Bone marrow (tissue), 2 donors: ENCODE data around the gene SHMT2.
A peak's percentile ranks its signal among the peaks of the same experiment; 100 is the strongest.

Source experiments
- DNase-seq, 2 donors: peaks; one replicate each; lab custom pipeline; 2025; lab: John Stamatoyannopoulos, UW

Gene SHMT2

DNA sequence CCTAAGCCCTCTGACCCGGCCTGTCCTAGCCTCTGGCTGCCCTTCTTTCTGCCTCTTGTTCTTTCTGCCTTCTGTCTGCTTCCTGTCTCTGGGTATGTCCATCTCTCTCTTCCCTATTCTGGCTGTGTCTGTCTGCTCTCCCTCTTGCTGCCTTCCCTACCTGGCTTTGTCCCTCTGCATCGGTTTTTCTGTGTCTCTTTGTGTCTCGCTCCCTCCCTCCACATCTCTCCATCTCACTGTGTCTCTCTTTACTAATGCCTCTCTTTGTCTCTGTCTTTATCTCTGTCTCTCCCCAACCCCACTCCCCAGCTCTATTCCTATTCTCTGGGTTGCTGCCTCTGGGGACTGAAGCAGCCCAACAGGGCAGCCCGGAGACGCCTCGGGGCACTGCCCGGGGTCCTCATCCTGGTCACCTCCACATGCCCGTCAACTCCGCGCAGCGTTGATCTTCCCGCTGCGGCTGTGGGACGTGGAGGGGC lies 10.1 kb downstream of the SHMT2 start:
- DNase-seq: no peak

DNA sequence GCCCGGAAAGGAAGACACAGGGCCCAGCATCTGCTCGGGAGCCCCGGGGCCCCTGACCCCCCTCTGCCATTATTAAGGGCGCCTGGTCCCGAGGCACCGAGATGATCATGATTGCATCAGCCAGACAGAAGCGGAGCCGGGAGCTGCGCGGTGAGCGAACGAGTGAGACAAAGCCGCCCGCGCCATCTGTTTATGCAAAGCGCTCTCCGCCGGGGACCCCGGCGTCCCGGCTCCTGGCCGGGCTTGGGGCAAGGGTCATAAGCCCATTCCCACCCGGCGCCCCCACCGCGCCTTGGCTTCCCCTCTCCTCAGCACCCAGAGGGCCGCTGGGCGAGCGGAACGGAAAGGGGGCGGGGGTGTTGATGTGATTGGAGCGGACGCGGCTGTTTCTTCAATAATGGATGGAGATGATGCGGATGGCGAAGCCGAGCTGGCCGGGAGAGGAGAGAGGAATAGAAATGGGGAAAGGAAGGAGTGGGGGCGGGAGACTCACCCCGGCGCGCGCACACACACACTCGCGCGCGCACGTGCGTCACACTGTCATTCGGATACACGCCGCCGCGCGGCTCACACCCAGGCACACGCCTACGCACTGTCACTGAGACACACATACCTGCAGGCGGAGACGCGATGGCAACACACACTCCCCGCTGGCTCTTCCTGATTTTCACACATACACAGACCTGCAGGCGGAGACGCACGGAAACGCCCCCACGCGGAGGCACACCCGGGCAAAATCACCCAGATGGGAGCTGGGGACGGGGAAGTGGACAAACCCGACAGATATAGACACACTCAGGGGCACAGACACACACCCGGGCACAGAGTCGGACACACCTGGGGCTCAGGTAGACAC lies 10.8 kb downstream of the SHMT2 start:
- DNase-seq: no peak

DNA sequence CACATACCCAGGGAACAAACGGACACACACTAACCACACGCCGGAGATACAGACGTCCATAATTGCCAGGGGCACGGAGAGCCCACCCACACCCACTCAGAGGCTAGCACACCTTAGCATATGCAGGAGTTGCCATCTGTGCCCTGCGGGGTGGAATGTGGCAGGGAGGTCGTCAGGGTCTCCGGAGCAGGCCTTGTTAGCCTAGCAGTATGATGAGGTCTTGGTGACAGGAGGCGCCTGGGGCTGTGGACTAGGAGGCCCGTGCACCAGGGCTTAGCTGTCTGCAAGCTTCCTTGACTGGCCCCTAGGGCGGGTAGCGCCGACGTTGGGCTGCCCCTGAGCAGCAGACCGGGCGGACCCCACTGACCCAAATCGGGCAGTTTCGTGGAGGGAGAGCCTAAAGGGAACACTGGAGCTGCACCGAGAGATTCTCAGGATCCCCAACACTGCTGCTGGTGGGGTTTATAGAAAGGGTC lies 11.5 kb downstream of the SHMT2 start:
- DNase-seq: no peak

DNA sequence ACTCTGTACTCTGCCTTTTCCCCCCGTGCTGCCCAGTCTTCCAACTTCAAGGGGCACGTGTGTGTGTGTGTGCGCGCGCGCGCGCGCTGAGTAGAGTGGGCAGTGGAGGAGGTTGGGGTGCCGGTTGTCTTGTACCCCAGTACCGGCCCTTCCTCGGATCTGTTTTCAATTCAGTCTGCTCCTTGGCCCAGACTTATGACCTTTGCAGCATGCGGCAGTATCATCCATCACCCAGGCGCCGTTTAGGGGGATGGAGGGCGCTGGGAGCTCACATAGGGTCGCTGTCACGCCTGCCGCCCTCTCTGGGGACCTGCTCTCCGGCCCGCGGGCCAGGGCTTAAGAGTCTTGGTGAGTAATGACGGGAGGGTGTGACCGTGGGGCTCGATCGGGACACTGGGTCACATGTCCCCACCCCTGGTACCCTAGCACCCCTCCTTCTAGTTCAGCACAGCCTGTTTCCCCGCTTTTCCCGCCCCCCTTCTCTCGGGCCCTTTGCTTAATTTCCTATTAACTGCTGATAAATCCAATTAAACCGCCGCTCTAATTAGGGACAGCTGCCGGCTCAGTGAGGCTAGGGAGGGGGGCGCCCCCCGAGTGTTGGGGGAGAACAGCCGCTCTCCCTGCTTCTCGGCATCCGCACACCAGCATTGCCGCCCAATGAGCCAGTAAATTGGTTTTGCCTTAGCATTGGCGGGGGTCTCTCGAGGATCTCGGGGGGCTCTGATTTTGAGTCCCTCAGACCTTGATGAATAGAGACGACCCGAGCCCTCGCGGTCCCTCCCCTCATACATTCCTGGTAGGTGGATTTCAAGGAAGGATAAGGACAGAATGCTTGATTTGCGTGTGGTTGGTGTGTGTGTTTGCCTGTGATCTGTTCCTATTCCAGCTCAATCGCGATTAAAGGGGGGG lies 12.1 kb downstream of the SHMT2 start:
- DNase-seq: no peak

DNA sequence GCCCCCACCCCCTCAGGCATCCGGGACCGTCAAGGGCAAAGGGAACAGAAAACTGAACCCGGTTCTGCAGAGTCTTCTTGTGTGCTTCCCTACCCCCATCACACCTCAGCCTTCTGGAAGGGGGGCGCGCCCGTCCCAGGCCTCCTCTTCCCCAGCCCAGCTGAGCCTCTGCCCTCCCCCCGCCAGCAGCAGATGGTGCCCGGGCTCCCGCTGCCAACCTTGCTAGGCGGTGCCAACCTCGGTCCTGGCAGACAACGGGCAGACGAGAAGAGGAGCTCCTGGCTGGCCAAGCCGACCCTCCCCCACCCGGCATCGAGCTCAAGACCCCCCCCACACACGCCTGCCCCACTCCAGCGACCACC lies 12.8 kb downstream of the SHMT2 start:
- no peak for DNase-seq

DNA sequence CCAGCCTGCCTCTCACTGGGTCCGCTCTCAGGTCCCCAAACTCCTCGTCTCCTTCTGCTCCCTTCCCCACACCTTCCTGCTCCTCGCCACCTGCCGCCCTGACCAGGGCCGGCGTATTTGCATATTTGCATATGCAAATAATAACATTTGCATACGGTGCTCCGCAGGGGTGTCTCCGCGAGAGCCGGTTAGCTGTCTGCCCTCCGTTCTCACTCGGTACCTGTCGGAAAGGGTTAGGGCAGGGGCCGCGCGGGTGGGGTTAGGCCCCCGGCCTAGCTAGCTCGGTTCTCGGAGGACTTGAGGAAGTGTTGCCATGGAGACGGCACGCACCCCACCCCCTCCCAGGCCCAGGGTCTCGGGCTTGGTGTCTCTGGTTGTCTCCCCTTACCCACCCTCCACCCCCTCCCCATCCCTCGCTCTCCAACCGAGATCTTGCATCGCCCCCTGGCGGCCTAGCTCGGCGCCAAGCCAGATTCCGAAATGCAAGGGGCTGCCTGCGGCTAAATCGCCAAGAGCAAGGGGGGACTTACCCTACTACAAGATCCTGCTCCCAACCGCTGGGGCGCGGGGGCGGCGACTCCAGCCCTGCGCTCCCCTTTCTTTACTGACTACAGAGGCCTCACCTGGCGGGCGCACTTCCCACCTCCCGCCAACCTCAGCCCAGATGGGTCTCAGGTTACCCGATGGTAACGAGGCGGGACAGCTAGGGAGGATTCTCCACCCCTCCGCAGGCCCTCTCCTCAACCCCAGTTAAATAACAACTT lies 13.4 kb downstream of the SHMT2 start:
- DNase-seq: peak in 1 of 2 donors; percentile 18

DNA sequence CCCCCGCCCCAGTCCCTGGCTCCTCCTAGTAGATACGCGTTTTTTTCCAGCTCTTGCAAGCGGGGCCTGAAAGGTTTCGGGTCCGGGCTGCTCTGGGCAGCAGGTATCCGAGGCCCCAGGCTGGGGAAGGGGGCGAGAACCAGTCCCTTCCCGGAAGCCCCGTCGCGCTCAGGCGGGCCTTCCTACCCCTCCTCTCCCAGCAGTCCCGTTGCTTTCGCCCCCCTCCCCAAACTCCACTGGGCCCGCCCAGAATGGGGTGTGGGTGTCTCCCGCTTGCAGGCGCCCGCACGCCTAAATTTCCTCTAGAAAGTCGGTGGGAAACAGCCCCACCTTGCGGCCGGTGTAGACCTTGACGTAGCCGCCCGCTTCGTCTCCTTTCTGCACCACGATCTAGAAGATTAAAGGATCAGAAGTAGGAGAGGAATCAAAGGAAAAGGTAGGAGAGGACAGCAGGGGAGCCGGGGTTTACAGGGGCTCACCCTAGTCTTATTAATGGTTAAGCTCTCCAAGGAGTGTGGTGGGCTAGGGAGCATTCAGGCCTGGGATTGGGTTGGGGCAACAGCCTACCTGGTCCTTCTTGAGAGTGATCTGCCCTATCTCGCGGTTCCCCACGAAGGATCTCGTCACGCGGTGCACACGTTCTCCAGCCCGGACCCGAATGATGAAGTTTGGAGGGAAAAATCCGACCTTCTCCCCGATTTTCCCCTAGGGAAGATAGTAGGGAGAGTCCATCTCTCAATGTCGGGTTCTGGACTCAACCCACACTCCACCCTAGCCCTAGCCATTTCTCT lies 14.2 kb downstream of the SHMT2 start:
- peak; percentile 53 to 71 for DNase-seq

DNA sequence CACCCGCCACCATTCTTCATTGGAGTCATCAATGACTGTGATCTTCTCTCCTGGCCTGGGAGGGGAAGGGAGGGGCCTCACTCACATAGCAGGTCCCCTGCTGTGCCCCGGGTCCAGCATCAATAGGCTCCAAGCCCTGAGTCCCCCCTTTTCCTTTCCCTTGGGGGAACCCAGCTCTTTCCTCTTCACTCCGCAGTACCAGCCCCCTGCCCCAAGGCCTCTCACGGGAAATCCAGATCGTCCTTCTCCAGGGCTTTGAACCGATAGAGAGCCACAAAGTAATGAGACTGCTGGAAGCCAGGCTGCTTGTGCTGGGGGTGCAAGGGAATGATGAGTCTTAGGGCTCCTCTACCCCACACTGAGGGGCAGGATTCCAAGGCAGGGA lies 14.8 kb downstream of the SHMT2 start:
- no peak for DNase-seq

DNA sequence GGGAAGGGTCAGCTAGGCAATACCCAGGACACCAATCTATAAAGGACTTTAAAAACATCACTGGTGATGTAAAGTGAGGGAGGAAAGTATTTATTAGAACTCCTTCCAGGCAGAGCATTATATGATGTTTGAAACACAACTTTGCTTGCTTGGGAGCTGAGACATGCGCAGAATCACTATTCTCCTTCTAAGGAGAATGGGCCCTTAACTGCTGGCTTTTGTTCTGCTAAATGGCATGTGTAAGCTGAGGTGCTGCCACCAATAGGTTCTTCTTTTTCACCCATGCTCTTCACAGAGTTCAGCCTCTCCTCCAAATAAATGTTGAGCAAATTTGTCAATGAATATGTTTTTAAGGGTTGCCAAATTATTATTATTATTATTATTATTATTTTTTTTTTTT lies 17.5 kb downstream of the SHMT2 start:
- no peak for DNase-seq

DNA sequence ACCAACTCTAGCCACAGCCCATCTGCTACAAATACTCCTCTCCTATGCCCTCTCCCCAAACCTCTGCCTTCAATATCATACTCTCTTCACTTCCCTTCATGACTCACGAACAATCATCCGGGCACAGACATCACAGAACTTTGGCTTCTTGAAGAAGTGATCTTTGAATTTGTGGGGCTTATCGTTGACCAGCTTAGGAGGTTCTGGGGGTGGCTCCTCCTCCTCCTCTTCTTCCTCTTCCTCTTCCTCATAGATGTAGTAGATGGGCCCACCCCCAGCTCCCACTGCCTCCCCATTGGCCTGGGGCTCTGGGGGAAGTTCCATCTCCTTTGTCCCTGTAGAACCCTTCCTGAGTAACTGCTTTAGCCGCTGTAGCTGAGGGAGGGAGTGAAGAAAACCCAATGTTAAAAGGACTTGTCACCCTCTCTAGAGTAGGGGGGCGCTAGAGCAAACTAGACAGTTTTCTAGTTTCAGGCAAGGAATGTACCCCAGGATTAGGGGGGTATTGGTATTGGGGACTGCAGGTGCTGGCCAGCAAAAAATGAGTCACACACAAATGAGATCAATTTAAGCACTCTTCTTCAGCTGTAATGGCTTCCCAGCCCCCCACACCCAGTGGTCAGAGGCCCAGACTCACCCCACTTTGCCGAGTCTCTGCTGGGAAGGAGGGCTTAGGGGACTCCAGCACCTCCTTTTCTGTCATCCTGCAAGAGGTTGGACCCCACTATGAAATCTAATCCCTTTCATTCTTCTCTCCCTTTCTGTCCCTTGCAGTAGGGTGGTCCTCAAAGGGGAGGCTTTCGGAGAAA lies 19.6 kb downstream of the SHMT2 start:
- DNase-seq: peak; percentile 38 to 76

DNA sequence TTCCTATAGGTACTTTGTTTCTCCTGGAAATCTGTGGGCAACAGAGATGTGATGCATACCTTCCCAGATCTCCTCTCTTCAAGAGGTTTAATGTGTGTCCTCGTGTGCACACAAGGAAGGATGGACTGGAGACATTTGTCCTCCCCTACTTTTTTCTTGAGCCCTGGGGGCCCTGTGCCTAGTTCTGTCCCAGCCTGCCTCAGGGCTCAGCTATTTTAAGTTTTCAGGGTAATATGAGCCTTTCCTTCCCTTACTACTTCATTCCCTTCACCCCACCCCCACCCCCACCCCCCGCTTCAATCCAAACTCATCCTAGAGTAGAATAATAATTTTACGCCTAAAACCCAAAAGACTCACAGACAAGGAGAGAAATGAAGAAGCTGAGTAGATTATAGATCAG lies 21.0 kb downstream of the SHMT2 start:
- DNase-seq: no peak

DNA sequence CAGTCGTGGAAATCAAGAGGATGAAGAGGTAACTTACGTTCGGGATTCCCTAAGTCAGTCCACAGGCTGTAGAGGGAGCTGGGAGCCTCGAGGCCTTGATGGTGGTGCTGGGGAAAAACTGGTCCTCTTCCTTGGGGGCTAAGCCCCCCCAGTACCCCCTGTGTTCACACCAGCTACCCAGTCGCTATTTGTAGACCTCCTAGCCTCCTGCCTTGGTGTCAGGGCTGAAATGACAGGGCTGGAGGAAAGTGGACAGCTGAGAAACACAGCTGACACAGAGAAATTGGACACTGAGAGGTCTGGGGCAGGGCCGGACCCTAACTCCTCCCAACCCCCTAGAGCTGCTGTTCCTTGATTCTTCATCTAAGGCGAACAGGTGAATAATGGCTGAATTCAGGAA lies 21.4 kb downstream of the SHMT2 start, which contains the start of gene STAC3:
TSS of gene STAC3 (minus strand) at position 232 of the 400 bp plus-strand sequence. CDS start 1,551 bp downstream, outside the sequence.
- DNase-seq: no peak

DNA sequence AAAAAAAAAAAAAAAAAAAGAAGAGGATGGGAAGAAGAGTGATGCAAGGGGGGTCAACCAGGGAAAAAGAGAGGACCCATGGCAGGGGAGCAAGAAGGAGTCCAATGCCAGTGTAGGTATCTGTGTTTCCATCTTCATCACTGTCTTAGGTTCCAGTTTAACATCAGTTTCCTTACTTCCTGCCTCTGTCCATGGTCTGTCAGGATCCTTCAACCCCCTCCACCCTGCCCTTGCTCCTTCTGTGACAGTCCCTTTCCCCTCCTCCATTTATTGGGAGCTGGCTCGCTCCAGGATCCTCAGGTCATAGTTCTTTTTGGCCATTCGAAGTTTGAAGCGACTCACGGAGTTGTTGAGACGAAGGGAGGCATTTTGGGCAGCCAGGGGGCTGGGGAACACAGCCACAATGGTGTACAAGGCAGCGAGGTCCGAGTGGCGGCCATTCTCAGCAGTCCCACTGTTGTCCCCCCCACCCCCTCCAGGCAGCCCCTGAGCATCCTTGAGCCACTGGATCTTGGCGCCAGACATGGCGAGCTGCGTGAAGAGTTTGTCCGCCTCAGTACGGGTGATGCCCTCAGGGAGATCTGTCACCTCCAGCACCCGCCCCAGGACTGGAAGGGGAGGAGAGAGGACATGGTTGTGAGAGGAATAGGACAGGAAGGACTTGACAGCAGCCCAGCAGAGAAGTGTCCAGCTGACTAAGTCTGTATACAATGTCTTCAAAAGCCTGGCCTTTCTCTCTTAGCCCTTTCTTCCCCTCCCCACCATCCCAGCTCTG lies 25.2 kb downstream of the SHMT2 start:
- DNase-seq: no peak

DNA sequence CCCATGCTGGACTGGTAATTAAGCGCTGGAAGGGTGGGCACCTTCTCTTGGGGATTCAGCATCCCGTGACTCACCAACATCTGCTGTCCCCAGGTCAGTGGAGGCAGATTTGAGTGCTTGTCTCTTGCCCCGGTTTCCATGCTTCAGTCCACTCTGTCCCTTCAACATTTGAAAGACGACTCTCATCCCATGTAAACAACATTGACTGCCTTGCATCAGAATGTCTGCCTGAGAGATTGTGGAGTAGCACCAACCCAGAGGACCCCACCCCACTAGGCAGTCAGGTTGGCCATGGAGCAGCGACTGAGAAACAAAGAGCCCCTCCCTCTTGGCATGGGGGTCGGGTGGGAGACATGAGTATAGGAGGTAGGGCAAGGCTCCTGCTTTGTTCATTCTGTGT lies 26.4 kb downstream of the SHMT2 start:
- DNase-seq: no peak

DNA sequence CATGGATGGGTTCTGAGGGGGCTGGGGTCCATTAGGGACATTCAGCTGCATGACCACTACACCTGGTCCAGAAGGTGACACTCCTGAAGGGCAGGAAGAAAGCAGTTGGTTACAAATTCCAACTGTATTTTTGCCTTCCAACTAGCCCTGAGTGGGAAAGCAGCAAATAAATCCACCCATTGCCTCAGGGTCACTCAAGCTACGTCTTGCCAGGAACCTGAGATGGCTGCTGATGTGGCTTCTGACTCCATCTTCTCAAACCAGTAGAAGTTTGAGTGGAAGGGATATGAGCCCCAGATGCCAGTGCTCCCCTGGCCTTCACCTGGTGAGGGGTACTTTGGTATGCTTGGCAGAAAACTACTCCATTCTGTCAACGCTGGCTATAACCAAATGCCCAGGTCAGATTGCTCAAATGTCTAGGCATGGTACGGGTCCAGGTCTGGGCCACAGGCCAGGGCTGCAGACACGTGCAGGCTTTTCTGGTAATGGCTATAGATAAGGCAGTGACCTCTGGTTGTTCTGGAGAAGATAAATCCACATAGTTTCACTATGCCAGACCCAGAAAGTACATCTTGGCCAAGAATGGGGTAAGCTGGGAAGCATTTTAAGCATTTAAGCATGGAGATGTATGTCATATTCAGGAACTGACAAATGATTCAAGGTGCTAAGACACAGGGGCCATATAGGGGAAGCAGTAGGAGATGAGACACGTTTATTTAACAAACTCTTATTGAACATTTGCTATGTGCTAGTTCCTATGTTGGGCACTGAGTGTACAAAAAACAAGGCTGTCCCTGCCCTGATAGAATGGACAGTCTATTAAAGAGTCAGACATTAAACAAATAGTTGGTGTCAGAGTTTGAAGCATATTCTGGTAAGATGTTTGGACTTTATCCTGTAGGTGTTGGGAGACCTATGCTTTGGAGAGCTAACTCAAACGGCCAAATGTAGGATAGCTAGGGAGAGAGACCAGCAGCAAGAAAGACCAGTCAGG lies 29.8 kb downstream of the SHMT2 start:
- DNase-seq: no peak

DNA sequence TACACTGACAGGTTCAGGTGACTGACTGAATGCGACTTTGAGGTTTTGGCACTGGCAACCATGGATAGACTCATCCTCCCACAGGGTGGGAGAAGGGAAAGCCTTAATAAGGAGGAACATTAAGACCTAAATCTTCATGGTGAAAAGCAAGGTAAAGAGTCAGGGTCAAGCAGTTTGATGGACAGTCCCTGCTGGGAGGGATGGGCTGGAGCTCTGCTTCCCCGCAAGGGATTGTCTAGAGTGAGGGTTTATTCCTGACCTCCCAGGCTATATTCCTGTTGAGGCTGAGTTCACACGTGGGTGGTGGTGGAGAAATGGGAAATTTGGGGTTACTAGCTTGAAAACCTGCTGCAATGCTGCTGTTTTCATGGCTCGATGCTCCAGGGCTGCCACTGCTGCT lies 30.9 kb downstream of the SHMT2 start:
- DNase-seq: no peak

DNA sequence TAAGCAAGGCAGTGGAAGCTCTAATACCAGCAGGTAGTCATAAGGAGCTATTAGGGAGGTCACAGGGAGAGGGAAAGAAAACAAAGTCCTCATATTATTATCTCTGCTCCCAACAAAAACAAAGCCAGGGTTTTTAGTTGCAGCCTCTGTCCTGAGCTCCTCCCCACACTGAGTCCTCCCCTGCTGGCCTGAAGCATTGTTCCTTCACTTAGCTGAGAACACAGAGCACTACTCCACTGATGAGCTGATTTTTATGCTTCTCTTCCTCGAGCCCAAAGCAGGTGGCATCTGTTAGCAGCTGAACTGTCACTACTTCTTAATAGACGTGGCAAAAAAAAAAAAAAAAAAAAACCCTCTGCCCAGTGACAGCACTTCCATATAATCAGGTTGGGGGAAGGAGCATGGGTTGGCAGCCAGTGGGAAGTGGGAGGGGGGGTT lies 31.9 kb downstream of the SHMT2 start:
- DNase-seq: no peak

DNA sequence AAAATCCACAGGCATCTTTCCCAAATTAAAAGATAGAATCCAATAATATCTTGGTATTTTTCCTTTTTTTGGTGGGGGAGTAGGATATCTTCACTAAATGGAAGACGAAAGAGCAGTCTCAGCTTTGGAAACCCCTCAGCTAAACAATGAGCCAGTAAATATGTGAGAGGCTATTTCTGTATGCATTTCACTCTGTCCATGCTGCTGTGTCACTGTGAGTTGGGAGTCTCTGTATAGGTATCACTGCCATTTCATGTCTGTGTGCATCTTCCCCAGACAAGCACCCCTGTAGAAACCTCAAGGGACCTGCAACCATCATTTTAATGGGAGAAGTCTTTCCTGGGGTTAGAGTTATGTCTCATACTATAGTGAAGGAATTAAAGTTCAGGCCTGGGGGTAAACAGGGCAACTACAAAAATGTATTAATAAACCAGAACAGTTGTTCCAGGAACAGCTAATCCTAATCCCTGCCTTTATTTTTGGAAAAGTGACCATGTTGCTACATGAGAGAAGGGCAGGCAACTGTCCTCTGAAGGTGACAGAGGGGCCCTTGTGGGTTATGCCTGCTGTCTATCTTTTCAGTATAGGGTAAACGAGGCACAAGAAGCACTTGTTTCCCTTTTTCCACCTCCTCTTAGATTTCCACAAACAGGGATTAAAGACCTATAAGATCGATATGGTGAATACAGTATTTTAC lies 32.8 kb downstream of the SHMT2 start:
- no peak for DNase-seq
